ENCODE data around the gene MDFI.

MDFI gene

DNA sequence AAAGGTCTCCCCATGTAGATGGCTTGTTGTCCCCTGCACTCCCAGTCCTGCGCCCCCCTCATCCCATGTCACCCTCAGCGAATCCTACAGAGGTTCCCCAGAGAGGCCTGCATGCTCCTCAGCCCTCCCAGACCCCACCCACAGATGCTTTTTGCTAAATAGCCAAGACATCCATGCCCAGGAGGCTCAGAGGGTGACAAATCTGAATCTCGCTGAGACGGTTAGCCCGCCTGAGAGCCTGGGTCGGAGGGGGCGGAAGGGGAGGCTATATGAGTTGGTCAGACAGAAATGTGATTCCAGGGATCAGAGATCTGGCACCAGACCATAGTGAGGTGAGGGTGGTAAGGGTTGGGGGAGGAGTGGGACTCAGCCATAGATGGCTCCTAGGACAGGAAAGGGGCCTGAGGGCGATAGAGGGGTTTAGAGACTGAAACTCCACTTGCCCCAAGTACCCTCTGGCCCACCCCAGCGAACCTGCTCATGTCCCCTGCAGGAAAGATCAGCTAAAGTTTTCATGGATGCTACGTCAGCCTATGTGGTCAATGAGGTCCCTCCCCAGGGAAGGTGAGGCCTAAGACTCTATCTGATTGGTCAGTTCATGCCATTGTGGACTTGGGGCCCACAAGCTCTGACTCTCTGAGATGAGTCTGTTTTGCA, 63.9 kb downstream of the MDFI start:
- Histone ChIP-seq H3K4me2 (ENCODE audit: low read length) (no peak overlapping the region), H3K36me3 (ENCODE audit: insufficient read depth, low read length) (no peaks in the 10 kb centered on the region), H3K4me3 (ENCODE audit: low read depth, low read length, poor library complexity, severe bottlenecking) (no peak overlapping the region), H3K79me2 (ENCODE audit: insufficient read depth, low read length) (no peaks in the 10 kb centered on the region), H3K9me3 (ENCODE audit: low read length) (no peaks in the 10 kb centered on the region), H3F3A (ENCODE audit: insufficient read depth, low read length) (no peaks in the 10 kb centered on the region), H3K4me1 (ENCODE audit: insufficient read depth, low read length, severe bottlenecking) (peaks cover 44% of the 10 kb centered on the region), H4K20me1 (ENCODE audit: insufficient read depth, low read length) (no peaks in the 10 kb centered on the region), H2AFZ (ENCODE audit: low read length) (no peak overlapping the region), H3K27me3 (ENCODE audit: insufficient read depth, low read length) (no peaks in the 10 kb centered on the region), H3K9me2 (ENCODE audit: low read depth, low read length) (no peaks in the 10 kb centered on the region), H3K27ac (ENCODE audit: low read depth, low read length, poor library complexity, severe bottlenecking) (no peak overlapping the region), H3K9ac (ENCODE audit: low read length) (no peak overlapping the region)
- TF ChIP-seq, protein P1, sequence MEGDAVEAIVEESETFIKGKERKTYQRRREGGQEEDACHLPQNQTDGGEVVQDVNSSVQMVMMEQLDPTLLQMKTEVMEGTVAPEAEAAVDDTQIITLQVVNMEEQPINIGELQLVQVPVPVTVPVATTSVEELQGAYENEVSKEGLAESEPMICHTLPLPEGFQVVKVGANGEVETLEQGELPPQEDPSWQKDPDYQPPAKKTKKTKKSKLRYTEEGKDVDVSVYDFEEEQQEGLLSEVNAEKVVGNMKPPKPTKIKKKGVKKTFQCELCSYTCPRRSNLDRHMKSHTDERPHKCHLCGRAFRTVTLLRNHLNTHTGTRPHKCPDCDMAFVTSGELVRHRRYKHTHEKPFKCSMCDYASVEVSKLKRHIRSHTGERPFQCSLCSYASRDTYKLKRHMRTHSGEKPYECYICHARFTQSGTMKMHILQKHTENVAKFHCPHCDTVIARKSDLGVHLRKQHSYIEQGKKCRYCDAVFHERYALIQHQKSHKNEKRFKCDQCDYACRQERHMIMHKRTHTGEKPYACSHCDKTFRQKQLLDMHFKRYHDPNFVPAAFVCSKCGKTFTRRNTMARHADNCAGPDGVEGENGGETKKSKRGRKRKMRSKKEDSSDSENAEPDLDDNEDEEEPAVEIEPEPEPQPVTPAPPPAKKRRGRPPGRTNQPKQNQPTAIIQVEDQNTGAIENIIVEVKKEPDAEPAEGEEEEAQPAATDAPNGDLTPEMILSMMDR (IDR thresholded peaks at IDR 0.05; ENCODE audit: low read length): no peak
- no peak for TF ChIP-seq EZH2 (IDR thresholded peaks at IDR 0.05; ENCODE audit: borderline replicate concordance, low read length)

DNA sequence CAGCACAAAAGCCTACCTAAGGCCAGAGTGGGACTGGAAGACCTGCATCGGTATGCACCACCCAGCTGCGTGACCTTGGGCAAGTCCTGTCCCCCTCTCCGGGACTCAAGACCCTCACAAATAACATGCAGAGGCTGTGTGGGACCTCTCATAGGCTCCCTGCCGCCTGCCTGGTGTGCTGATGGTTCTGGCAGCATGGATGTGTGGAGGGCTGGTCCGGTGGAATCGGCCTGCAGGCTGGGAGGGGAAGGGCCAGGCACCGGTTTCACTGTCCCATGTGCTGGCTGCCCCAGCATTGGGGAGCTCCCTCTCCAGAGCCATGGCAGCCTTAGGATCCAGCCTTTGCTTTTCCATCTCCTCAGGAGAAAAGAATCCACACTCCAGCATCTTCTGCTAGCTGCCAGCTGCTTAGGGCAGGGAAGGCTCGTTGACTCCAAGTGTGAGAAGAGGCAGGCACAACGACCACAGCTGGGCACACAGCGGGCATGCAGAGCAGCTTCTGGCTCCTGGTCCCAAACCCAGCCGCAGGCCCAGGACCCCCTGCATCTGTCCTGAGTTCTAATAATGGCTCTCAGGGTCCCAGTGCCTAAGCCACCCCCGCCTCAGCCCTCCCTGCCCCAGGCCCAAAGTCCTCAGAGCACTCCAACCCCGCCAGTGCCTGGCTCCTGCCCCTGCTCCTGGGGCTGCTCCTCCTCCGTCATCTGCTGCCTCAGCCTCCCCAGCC, 64.7 kb downstream of the MDFI start:
- Histone ChIP-seq H3K9me2 (ENCODE audit: low read depth, low read length) (no peaks in the 10 kb centered on the region), H3K9ac (ENCODE audit: low read length) (no peak overlapping the region), H3K79me2 (ENCODE audit: insufficient read depth, low read length) (no peaks in the 10 kb centered on the region), H3K4me3 (ENCODE audit: low read depth, low read length, poor library complexity, severe bottlenecking) (no peak overlapping the region), H3K27me3 (ENCODE audit: insufficient read depth, low read length) (no peaks in the 10 kb centered on the region), H3K4me2 (ENCODE audit: low read length) (no peak overlapping the region), H2AFZ (ENCODE audit: low read length) (no peak overlapping the region), H3F3A (ENCODE audit: insufficient read depth, low read length) (no peaks in the 10 kb centered on the region), H4K20me1 (ENCODE audit: insufficient read depth, low read length) (no peaks in the 10 kb centered on the region), H3K9me3 (ENCODE audit: low read length) (no peaks in the 10 kb centered on the region), H3K27ac (ENCODE audit: low read depth, low read length, poor library complexity, severe bottlenecking) (no peak overlapping the region), H3K4me1 (ENCODE audit: insufficient read depth, low read length, severe bottlenecking) (peaks cover 51% of the 10 kb centered on the region), H3K36me3 (ENCODE audit: insufficient read depth, low read length) (no peaks in the 10 kb centered on the region)
- TF ChIP-seq EZH2 (IDR thresholded peaks at IDR 0.05; ENCODE audit: borderline replicate concordance, low read length): no peak
- TF ChIP-seq, protein P1 (IDR thresholded peaks at IDR 0.05; ENCODE audit: low read length): no peak

Measured in OCI-LY1 (cell line).